ENCODE results near the gene LRP1-AS.

- TF ChIP-seq CTCF (IDR thresholded peaks at IDR 0.05; ENCODE audit: low read length) (no peak), EZH2phosphoT487 (IDR thresholded peaks at IDR 0.05; ENCODE audit: low read length) (no peak), EZH2 (optimal IDR thresholded peaks at IDR 0.05; ENCODE audit: low read depth, low read length) (no peak)
Measured at GRCh38 chr12:57181072-57181471, 33.7 kb upstream of the LRP1-AS start.

Measured in MM.1S (cell line).